OCI-LY3 (cell line): Measurements from ENCODE around the gene RPS6KA6.

ENCODE experiments used
- EZH2phosphoT487 ChIP-seq: fragments of 200-600 bp; shearing (Covaris generic); IDR thresholded peaks from 2 replicates; pipeline ENCODE4 v1.6.1; 2018; ENCODE audit warnings: antibody characterized with exemption, mixed run types, low read depth
- TF ChIP-seq, protein P1 (sequence below): fragments of 200-600, 300-600 bp; sonication (generic); IDR thresholded peaks from 2 replicates; pipeline ENCODE4 v1.5.1; 2014; ENCODE audit warnings: antibody characterized with exemption, low read length, low read depth

DNA sequence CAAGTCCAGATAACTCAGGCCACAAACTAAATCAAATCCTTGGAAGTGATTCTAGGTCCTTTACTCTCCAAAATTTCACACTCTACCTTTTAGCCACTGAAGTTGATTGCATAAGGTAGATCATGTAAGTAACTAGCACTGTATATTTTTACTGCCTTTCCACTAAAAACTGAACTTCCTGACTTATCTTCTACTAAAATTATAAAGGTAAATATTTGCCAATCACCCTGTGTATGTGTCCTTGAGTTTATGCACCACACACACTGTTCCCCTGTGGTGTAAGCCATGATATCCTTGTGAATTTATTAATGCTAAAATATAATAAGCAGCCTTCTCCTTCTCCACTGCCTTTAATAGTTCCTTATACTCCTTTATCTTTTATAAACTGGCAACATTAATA, 25.6 kb downstream of the RPS6KA6 start:
- TF ChIP-seq, protein P1, sequence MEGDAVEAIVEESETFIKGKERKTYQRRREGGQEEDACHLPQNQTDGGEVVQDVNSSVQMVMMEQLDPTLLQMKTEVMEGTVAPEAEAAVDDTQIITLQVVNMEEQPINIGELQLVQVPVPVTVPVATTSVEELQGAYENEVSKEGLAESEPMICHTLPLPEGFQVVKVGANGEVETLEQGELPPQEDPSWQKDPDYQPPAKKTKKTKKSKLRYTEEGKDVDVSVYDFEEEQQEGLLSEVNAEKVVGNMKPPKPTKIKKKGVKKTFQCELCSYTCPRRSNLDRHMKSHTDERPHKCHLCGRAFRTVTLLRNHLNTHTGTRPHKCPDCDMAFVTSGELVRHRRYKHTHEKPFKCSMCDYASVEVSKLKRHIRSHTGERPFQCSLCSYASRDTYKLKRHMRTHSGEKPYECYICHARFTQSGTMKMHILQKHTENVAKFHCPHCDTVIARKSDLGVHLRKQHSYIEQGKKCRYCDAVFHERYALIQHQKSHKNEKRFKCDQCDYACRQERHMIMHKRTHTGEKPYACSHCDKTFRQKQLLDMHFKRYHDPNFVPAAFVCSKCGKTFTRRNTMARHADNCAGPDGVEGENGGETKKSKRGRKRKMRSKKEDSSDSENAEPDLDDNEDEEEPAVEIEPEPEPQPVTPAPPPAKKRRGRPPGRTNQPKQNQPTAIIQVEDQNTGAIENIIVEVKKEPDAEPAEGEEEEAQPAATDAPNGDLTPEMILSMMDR: no peak
- no peak for TF ChIP-seq EZH2phosphoT487
